Measurements from ENCODE around the gene NCOA3. TPM values are rescaled to one million over a fixed set of nuclear protein-coding genes. Genes with fewer than 3 reads are reported as not detected.

NCOA3 gene
- total and polyA plus RNA-seq, 12 donors: 8.0 to 30.2 (median 21.4) TPM

DNA sequence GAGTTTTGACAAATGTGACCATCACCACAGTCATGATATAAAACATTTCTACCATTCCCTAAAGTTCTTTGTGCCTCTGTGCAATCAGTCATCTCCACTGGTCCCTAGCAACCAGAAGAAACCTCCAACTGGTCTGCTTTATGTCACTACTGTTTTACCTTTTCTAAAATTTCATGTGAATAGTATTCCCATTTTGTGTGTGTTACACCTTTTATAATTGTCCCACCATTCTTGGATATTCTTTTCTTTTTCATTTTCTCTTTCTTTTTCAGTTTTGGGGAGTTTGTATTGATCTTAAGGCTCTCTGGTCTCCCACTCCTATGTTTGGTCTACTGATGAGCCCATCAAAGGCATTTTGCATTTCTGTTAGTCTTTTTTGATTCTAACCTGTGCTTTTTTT lies 95.4 kb downstream of the NCOA3 start:
- no peak for ATAC-seq
- Histone ChIP-seq H3K27me3 (no peaks in the 10 kb centered on the region), H3K4me1 (peaks cover 3 to 16% (median 10%) of the 10 kb centered on the region in 9 donors), H3K9me3 (no peaks in the 10 kb centered on the region), H3K4me3 (no peak overlapping the region), H3K36me3 (peaks cover 0 to 7% (median 0%) of the 10 kb centered on the region in 9 donors), H3K27ac (no peak overlapping the region)
- intact Hi-C loops (cut with DNase I): no loop called here
- DNase-seq: no peak
- TF ChIP-seq, protein P1, sequence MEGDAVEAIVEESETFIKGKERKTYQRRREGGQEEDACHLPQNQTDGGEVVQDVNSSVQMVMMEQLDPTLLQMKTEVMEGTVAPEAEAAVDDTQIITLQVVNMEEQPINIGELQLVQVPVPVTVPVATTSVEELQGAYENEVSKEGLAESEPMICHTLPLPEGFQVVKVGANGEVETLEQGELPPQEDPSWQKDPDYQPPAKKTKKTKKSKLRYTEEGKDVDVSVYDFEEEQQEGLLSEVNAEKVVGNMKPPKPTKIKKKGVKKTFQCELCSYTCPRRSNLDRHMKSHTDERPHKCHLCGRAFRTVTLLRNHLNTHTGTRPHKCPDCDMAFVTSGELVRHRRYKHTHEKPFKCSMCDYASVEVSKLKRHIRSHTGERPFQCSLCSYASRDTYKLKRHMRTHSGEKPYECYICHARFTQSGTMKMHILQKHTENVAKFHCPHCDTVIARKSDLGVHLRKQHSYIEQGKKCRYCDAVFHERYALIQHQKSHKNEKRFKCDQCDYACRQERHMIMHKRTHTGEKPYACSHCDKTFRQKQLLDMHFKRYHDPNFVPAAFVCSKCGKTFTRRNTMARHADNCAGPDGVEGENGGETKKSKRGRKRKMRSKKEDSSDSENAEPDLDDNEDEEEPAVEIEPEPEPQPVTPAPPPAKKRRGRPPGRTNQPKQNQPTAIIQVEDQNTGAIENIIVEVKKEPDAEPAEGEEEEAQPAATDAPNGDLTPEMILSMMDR (IDR thresholded peaks at IDR 0.05): no peak

DNA sequence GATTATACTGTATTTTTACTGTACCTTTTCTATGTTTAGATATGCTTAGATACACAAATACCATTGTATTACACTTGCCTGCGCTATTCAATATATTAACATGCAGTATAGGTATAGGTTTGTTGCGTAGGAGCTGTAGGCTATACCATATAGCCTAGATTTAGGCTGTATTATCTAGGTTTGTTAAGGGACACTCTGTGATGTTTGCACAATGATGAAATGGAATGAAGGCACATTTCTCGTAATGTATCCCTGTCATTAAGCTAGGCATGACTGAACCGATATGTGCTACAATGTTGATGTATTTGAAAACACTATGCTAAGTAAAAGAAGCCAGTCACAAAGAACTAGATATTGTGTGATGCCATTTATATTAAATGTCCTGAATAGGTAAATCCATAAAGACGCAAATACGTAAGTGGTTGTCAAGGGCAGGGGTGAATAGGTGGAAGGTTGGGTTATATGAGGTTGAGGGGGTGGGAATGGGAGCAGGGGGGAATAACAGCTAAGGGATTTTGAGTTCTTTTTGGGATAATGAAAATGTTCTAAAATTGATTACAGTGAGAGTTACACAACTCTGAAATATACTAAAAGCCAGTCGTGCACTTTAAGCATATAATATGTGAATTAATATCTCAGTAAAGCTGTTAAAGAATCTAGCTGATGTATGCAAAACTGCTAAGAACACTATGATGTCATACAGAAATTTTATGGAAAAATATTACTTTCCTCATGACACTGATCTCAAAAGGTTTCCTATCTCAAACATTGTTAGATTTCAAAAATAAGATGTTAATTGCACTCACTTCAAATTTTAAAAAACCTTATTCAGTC lies 97.4 kb downstream of the NCOA3 start:
- H3K27ac ChIP-seq: no peak overlapping the region
- ATAC-seq (no peak), DNase-seq (no peak)
- H3K27me3 ChIP-seq: no peaks in the 10 kb centered on the region
- H3K9me3 ChIP-seq: peaks cover 0 to 10% (median 0%) of the 10 kb centered on the region in 11 donors
- intact Hi-C loops (cut with DNase I): no loop called here
- TF ChIP-seq, protein P1 (IDR thresholded peaks at IDR 0.05): no peak
- H3K36me3 ChIP-seq: peaks cover 0 to 7% (median 0%) of the 10 kb centered on the region in 9 donors
- peaks cover 3 to 28% (median 17%) of the 10 kb centered on the region in 9 donors for H3K4me1 ChIP-seq
- no peak overlapping the region for H3K4me3 ChIP-seq
- 92 to 96% methylated on average over 7 of the region's 7 CpGs for WGBS, 2 donors

- no peak for ATAC-seq
- Histone ChIP-seq H3K4me3 (no peak overlapping the region), H3K27me3 (no peaks in the 10 kb centered on the region), H3K9me3 (peaks cover 0 to 10% (median 0%) of the 10 kb centered on the region in 11 donors), H3K36me3 (peaks cover 0 to 7% (median 0%) of the 10 kb centered on the region in 9 donors), H3K27ac (no peak overlapping the region), H3K4me1 (peaks cover 3 to 40% (median 17%) of the 10 kb centered on the region in 9 donors)
- WGBS, 2 donors: 90 to 93% methylated on average over 9 of the region's 9 CpGs
- intact Hi-C loops (cut with DNase I): loop anchor here in 1 of 10 donors (10.0 kb wide), 1 partner anchor 96 kb away; the partner anchor contains the start of gene NCOA3
- TF ChIP-seq, protein P1 (IDR thresholded peaks at IDR 0.05): no peak
- no peak for DNase-seq
Measured at GRCh38 chr20:47600967-47601547, 99.4 kb downstream of the NCOA3 start.

- ATAC-seq: no peak
- Histone ChIP-seq H3K27ac (no peak overlapping the region), H3K4me1 (peaks cover 3 to 61% (median 23%) of the 10 kb centered on the region in 9 donors), H3K9me3 (peaks cover 0 to 10% (median 0%) of the 10 kb centered on the region in 11 donors), H3K36me3 (peaks cover 0 to 8% (median 0%) of the 10 kb centered on the region in 9 donors), H3K4me3 (no peak overlapping the region), H3K27me3 (no peaks in the 10 kb centered on the region)
- TF ChIP-seq, protein P1 (IDR thresholded peaks at IDR 0.05): no peak
- no peak for DNase-seq
- WGBS, 2 donors: 97 to 98% methylated on average over 9 of the region's 9 CpGs
- intact Hi-C loops (cut with DNase I): loop anchor here in 1 of 10 donors (10.0 kb wide), 1 partner anchor 98 kb away; the partner anchor contains the start of gene NCOA3
Measured at GRCh38 chr20:47603260-47603659, 101.6 kb downstream of the NCOA3 start.
